Suprapubic skin (tissue), 4 donors: ENCODE results near the gene NHLRC4.

Experiments used
- CTCF ChIP-seq, 2 donors: fragments of 200-600 bp in 1 of 2; fragments of 450-650 bp in 1 of 2; sonication (generic) in 1 of 2; IDR thresholded peaks; one replicate each; pipeline ENCODE4 v1.5.1; 2016 to 2019; ENCODE audit warnings: antibody characterized with exemption in 2 of 2, mild to moderate bottlenecking in 1 of 2, moderate library complexity in 1 of 2
- POLR2A ChIP-seq, 2 donors: fragments of 450-650 bp; IDR thresholded peaks; one replicate each; pipeline ENCODE4 v1.6.1; 2017; ENCODE audit warnings: antibody characterized with exemption in 2 of 2, mild to moderate bottlenecking in 2 of 2, moderate library complexity in 2 of 2
- POLR2AphosphoS5 ChIP-seq, 3 donors: sonication (generic); formaldehyde crosslinking; IDR thresholded peaks; one replicate each; pipeline ENCODE4 v1.6.1; 2017; ENCODE audit warnings: antibody characterized with exemption in 3 of 3

GRCh38 chr16:546909-547770 lies 19.7 kb upstream of the NHLRC4 start:
- TF ChIP-seq CTCF (IDR thresholded peaks at IDR 0.05) (peak; percentile 34 to 69), POLR2A (IDR thresholded peaks at IDR 0.05) (no peak), POLR2AphosphoS5 (IDR thresholded peaks at IDR 0.05) (no peak)
